H1 (cell line): ENCODE results near the gene ENTREP3. TPM values are rescaled to one million over a fixed set of nuclear protein-coding genes. Genes with fewer than 3 reads are reported as not detected.

Experiments
- BCL11A ChIP-seq, 2 experiments: IDR thresholded peaks; one replicate each; pipeline ENCODE4 v1.6.1; 2011; ENCODE audit warnings: low read depth in 2 of 2, low read length in 2 of 2, mild to moderate bottlenecking in 2 of 2
- CBX5 ChIP-seq: fragments of 300-800, 300-1000 bp; sonication (generic); IDR thresholded peaks from 2 replicates; pipeline ENCODE4 v1.7.1; 2016; ENCODE audit warnings: antibody characterized with exemption, low read length, low read depth
- CHD1 ChIP-seq: IDR thresholded peaks from 2 replicates; pipeline ENCODE4 v1.6.1; 2012; ENCODE audit warnings: low read depth, low read length, improper control_type of control experiment
- CHD2 ChIP-seq: IDR thresholded peaks from 2 replicates; pipeline ENCODE4 v1.6.1; 2012; ENCODE audit warnings: low read length, improper control_type of control experiment
- CREB1 ChIP-seq: IDR thresholded peaks from 2 replicates; pipeline ENCODE4 v1.6.1; 2012; ENCODE audit warnings: inconsistent platforms
- EZH2 ChIP-seq: fragments of 200-600 bp; sonication (generic); IDR thresholded peaks from 2 replicates; pipeline ENCODE4 v1.7.1; 2012; ENCODE audit warnings: low read depth, mild to moderate bottlenecking, moderate library complexity, low read length, inconsistent platforms; ENCODE audit not compliant: severe bottlenecking
- FOSL1 ChIP-seq: IDR thresholded peaks from 2 replicates; pipeline ENCODE4 v1.6.1; 2011; ENCODE audit warnings: mild to moderate bottlenecking, low read depth, low read length, moderate library complexity; ENCODE audit not compliant: insufficient read depth
- KDM1A ChIP-seq: fragments of 200-600, 300-600 bp; sonication (generic); IDR thresholded peaks from 2 replicates; pipeline ENCODE4 v1.7.1; 2016; ENCODE audit warnings: mild to moderate bottlenecking, low read length, borderline replicate concordance
- PHF8 ChIP-seq: fragments of 200-600 bp; sonication (generic); conservative IDR thresholded peaks from 2 replicates; pipeline ENCODE4 v1.7.1; 2012; ENCODE audit warnings: low read depth, mild to moderate bottlenecking, inconsistent platforms, low read length, moderate library complexity
- RAD21 ChIP-seq, 2 experiments: IDR thresholded peaks in 1 of 2; conservative IDR thresholded peaks in 1 of 2; 2 replicates each; pipeline ENCODE4 v1.6.1; 2011; ENCODE audit warnings: low read depth in 2 of 2, low read length in 2 of 2, improper control_type of control experiment in 1 of 2, inconsistent platforms in 1 of 2, mild to moderate bottlenecking in 1 of 2, moderate library complexity in 1 of 2
- RFX5 ChIP-seq: IDR thresholded peaks from 2 replicates; pipeline ENCODE4 v1.6.1; 2011; ENCODE audit warnings: low read depth, low read length, improper control_type of control experiment, borderline replicate concordance
- RNF2 ChIP-seq: fragments of 200-900, 300-1000 bp; sonication (generic); IDR thresholded peaks from 2 replicates; pipeline ENCODE4 v1.7.1; 2016; ENCODE audit warnings: borderline replicate concordance, low read depth, mild to moderate bottlenecking, antibody characterized with exemption, low read length; ENCODE audit not compliant: poor library complexity, severe bottlenecking; ENCODE audit errors: missing control alignments
- SIX5 ChIP-seq: IDR thresholded peaks from 2 replicates; pipeline ENCODE4 v1.6.1; 2011; ENCODE audit warnings: mild to moderate bottlenecking, low read depth, low read length
- TBP ChIP-seq: IDR thresholded peaks from 2 replicates; pipeline ENCODE4 v1.6.1; 2011; ENCODE audit warnings: low read depth, low read length, improper control_type of control experiment
- ZNF274 ChIP-seq: IDR thresholded peaks from 2 replicates; pipeline ENCODE4 v1.7.0; 2012; ENCODE audit warnings: low read length, borderline replicate concordance; ENCODE audit errors: extremely low read depth
- polyA plus RNA-seq, 7 experiments: library from polyadenylated mRNA; depleted of rRNA in 3 of 7; stranded (reverse) in 5 of 7; unstranded in 2 of 7; fragments of >200 nt in 5 of 7; fragments of 200-250 nt in 2 of 7; gene quantifications; 1 replicate in 5 of 7; 2 replicates in 1 of 7; 4 replicates in 1 of 7; pipeline versions ENCODE4 v1.2.1 to v1.2.3, GENCODE V29; 2011 to 2013; ENCODE audit warnings: missing spikeins in 2 of 7, mixed read lengths in 2 of 7
- total RNA-seq: library from RNA; stranded (reverse); fragmentation: NEBNext Ultra II Directional; extraction: Animal tissue kit (Norgen Biotek cat#: 25700); gene quantifications from 2 replicates; pipeline ENCODE4 v1.2.1, GENCODE V29; 2021
- TF ChIP-seq, protein P1 (sequence below): IDR thresholded peaks from 2 replicates; pipeline ENCODE4 v1.6.1; 2012; ENCODE audit warnings: low read length, inconsistent platforms
- TF ChIP-seq, protein P2 (sequence below): IDR thresholded peaks from 2 replicates; pipeline ENCODE4 v1.6.1; 2012; ENCODE audit warnings: inconsistent platforms
- TF ChIP-seq, protein P3 (sequence below), 3 experiments: IDR thresholded peaks; 1 replicate in 2 of 3; 2 replicates in 1 of 3; pipeline versions ENCODE4 v1.5.1 to v1.6.1; 2011; ENCODE audit warnings: low read length in 3 of 3, mild to moderate bottlenecking in 3 of 3, inconsistent platforms in 2 of 3, low read depth in 1 of 3, moderate library complexity in 1 of 3; ENCODE audit not compliant: insufficient read depth in 1 of 3; ENCODE audit errors: control extremely low read depth in 1 of 3

Gene ENTREP3
- total and polyA plus RNA-seq, 2 of the 8 experiments (the other 6 are each of a cell fraction or from before 2014, with no cell fraction given), result 22.8 to 52.2 TPM

- TF ChIP-seq, protein P1, sequence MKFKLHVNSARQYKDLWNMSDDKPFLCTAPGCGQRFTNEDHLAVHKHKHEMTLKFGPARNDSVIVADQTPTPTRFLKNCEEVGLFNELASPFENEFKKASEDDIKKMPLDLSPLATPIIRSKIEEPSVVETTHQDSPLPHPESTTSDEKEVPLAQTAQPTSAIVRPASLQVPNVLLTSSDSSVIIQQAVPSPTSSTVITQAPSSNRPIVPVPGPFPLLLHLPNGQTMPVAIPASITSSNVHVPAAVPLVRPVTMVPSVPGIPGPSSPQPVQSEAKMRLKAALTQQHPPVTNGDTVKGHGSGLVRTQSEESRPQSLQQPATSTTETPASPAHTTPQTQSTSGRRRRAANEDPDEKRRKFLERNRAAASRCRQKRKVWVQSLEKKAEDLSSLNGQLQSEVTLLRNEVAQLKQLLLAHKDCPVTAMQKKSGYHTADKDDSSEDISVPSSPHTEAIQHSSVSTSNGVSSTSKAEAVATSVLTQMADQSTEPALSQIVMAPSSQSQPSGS, result no peak
- no peak for TF ChIP-seq CREB1
- TF ChIP-seq RNF2, result no peak
- no peak for TF ChIP-seq RFX5
- no peak for TF ChIP-seq TBP
- no peak for TF ChIP-seq CHD1
- no peak; the same call in 1 of the 2 replicates for TF ChIP-seq KDM1A
- peak; percentile 32 for TF ChIP-seq EZH2
- no peak for TF ChIP-seq FOSL1
- no peak for TF ChIP-seq CHD2
- no peak for TF ChIP-seq RAD21 (IDR thresholded peaks at IDR 0.05 in 1 of 2, conservative IDR thresholded peaks at IDR 0.05 in 1 of 2; ENCODE audit: low read depth in 2 of 2, low read length in 2 of 2)
- TF ChIP-seq PHF8, result 0 out of 2 replicates have a peak, but pooled peaks have one; percentile 29
- TF ChIP-seq, protein P2, sequence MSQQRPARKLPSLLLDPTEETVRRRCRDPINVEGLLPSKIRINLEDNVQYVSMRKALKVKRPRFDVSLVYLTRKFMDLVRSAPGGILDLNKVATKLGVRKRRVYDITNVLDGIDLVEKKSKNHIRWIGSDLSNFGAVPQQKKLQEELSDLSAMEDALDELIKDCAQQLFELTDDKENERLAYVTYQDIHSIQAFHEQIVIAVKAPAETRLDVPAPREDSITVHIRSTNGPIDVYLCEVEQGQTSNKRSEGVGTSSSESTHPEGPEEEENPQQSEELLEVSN, result no peak; the same call in 1 of the 2 replicates
- no peak for TF ChIP-seq SIX5
- TF ChIP-seq, protein P3, sequence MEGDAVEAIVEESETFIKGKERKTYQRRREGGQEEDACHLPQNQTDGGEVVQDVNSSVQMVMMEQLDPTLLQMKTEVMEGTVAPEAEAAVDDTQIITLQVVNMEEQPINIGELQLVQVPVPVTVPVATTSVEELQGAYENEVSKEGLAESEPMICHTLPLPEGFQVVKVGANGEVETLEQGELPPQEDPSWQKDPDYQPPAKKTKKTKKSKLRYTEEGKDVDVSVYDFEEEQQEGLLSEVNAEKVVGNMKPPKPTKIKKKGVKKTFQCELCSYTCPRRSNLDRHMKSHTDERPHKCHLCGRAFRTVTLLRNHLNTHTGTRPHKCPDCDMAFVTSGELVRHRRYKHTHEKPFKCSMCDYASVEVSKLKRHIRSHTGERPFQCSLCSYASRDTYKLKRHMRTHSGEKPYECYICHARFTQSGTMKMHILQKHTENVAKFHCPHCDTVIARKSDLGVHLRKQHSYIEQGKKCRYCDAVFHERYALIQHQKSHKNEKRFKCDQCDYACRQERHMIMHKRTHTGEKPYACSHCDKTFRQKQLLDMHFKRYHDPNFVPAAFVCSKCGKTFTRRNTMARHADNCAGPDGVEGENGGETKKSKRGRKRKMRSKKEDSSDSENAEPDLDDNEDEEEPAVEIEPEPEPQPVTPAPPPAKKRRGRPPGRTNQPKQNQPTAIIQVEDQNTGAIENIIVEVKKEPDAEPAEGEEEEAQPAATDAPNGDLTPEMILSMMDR (IDR thresholded peaks at IDR 0.05; ENCODE audit: control extremely low read depth in 1 of 3, insufficient read depth in 1 of 3, low read depth in 1 of 3, low read length in 3 of 3), result no peak
- TF ChIP-seq BCL11A (IDR thresholded peaks at IDR 0.05; ENCODE audit: low read depth in 2 of 2, low read length in 2 of 2), result no peak
- TF ChIP-seq ZNF274, result no peak
- no peak for TF ChIP-seq CBX5
Measured at GRCh38 chr1:155295183-155295941, 40.1 kb upstream of the ENTREP3 start (continued).
